Sigmoid colon (tissue), 7 donors: Measurements from ENCODE around the gene NEK5. TPM values are rescaled to one million over a fixed set of nuclear protein-coding genes. Genes with fewer than 3 reads are reported as not detected.

Experiments used
- DNase-seq: peaks from one replicate; pipeline ENCODE4 v3.0.0-alpha.2; 2019
- H3K27ac ChIP-seq, 4 donors: fragments of 200-600 bp; sonication (generic); one replicate each; pipeline ENCODE4 v1.5.1; 2016 to 2019; ENCODE audit warnings: mild to moderate bottlenecking in 1 of 4
- H3K27me3 ChIP-seq, 3 donors: fragments of 200-600 bp; sonication (generic); one replicate each; pipeline ENCODE4 v1.5.1; 2019; ENCODE audit warnings: mild to moderate bottlenecking in 1 of 3
- H3K36me3 ChIP-seq, 4 donors: fragments of 200-600 bp; sonication (generic); one replicate each; pipeline ENCODE4 v1.5.1; 2016 to 2019
- H3K4me1 ChIP-seq, 4 donors: fragments of 200-600 bp; sonication (generic); one replicate each; pipeline ENCODE4 v1.5.1; 2017 to 2019
- H3K4me3 ChIP-seq, 4 donors: fragments of 200-600 bp; sonication (generic); one replicate each; pipeline ENCODE4 v1.5.1; 2017 to 2019; ENCODE audit warnings: mild to moderate bottlenecking in 2 of 4, moderate library complexity in 1 of 4
- H3K9me3 ChIP-seq, 4 donors: fragments of 200-600 bp in 3 of 4; sonication (generic) in 3 of 4; one replicate each; pipeline versions ENCODE4 v1.5.1 to v1.6.1; 2013 to 2019
- EP300 ChIP-seq, 4 donors: sonication (generic); formaldehyde crosslinking; IDR thresholded peaks; one replicate each; pipeline ENCODE4 v1.6.1; 2017; ENCODE audit warnings: antibody characterized with exemption in 4 of 4
- POLR2A ChIP-seq, 2 donors: fragments of 450-650 bp; IDR thresholded peaks; one replicate each; pipeline ENCODE4 v1.6.1; 2016; ENCODE audit warnings: antibody characterized with exemption in 2 of 2, mild to moderate bottlenecking in 2 of 2, moderate library complexity in 2 of 2
- POLR2AphosphoS5 ChIP-seq, 4 donors: sonication (generic); formaldehyde crosslinking; IDR thresholded peaks; one replicate each; pipeline ENCODE4 v1.6.1; 2017; ENCODE audit warnings: antibody characterized with exemption in 4 of 4
- WGBS, 2 donors: extraction: QIAGEN DNeasy Blood & Tissue Kit; methylation state at CpG; one replicate each; pipeline ENCODE4 v1.1.7; 2013; 5-methylcytosine and 5-hydroxymethylcytosine counted together
- intact Hi-C: fragments of 100-400 bp; cut with DNase I; formaldehyde crosslinking; loops from one replicate; pipeline ENCODE4 v1.15.1; 2023
- polyA plus RNA-seq, 3 donors: library from polyadenylated mRNA; stranded (reverse); fragments of 200-250 nt; gene quantifications; one replicate each; pipeline ENCODE4 v1.2.3, GENCODE V29; 2013
- total RNA-seq, 4 donors: library from RNA; depleted of rRNA; stranded (reverse); fragments of >200 nt; gene quantifications; one replicate each; pipeline ENCODE4 v1.1.0, GENCODE V29; 2016
- TF ChIP-seq, protein P1 (sequence below), 4 experiments: fragments of 450-650 bp in 3 of 4; fragments of 200-600 bp in 1 of 4; IDR thresholded peaks; one replicate each; pipeline ENCODE4 v1.5.1; 2016 to 2019; ENCODE audit warnings: antibody characterized with exemption in 4 of 4, mild to moderate bottlenecking in 3 of 4, moderate library complexity in 2 of 4
- donor health status: healthy with polysubstance abuse.
- donor health status: Bipolar disorder and iron deficiency.
- donor health status: healthy.

Gene NEK5
- total and polyA plus RNA-seq, 7 donors: 0.17 to 0.83 (median 0.33) TPM; not detected in 2

GRCh38 chr13:52161181-52161646 is 32.3 kb upstream of the NEK5 start:
- Histone ChIP-seq H3K27ac (no peak overlapping the region), H3K36me3 (peaks cover 0 to 11% (median 0%) of the 10 kb centered on the region in 4 donors), H3K9me3 (no peaks in the 10 kb centered on the region), H3K4me1 (peaks cover 0 to 12% (median 9%) of the 10 kb centered on the region in 4 donors), H3K4me3 (no peak overlapping the region), H3K27me3 (no peaks in the 10 kb centered on the region)
- no peak for DNase-seq
- no peak for TF ChIP-seq POLR2AphosphoS5 (IDR thresholded peaks at IDR 0.05)
- TF ChIP-seq, protein P1, sequence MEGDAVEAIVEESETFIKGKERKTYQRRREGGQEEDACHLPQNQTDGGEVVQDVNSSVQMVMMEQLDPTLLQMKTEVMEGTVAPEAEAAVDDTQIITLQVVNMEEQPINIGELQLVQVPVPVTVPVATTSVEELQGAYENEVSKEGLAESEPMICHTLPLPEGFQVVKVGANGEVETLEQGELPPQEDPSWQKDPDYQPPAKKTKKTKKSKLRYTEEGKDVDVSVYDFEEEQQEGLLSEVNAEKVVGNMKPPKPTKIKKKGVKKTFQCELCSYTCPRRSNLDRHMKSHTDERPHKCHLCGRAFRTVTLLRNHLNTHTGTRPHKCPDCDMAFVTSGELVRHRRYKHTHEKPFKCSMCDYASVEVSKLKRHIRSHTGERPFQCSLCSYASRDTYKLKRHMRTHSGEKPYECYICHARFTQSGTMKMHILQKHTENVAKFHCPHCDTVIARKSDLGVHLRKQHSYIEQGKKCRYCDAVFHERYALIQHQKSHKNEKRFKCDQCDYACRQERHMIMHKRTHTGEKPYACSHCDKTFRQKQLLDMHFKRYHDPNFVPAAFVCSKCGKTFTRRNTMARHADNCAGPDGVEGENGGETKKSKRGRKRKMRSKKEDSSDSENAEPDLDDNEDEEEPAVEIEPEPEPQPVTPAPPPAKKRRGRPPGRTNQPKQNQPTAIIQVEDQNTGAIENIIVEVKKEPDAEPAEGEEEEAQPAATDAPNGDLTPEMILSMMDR (IDR thresholded peaks at IDR 0.05): no peak
- TF ChIP-seq POLR2A (IDR thresholded peaks at IDR 0.05): no peak
- no peak for TF ChIP-seq EP300 (IDR thresholded peaks at IDR 0.05)
- 18 to 71% methylated on average over 3 of the region's 3 CpGs for WGBS, 2 donors
- intact Hi-C loops: no loop called here

DNA sequence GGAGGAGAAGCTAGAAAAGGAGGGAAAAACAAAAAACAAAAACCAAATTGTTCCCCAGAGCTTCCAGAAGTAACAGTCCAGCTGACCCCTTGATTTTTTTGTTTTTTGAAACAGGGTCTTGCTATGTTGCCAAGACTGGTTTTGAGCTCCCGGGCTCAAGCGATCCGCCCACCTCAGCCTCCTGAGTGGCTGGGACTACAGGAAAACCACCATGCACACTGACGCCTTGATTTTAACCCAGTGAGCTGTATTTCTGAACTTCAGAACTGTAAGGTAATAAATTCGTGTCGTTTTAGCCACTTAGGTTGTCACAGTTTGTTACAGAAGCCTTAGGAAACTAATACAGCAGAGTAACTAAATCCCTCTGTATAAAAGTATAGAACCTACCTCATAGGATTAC is 31.6 kb upstream of the NEK5 start:
- intact Hi-C loops: no loop called here
- no peak overlapping the region for H3K4me3 ChIP-seq
- 19 to 37% methylated on average over 6 of the region's 6 CpGs for WGBS, 2 donors
- H3K9me3 ChIP-seq: no peaks in the 10 kb centered on the region
- DNase-seq: no peak
- H3K4me1 ChIP-seq: peaks cover 0 to 12% (median 9%) of the 10 kb centered on the region in 4 donors
- H3K27ac ChIP-seq: no peak overlapping the region
- peaks cover 0 to 4% (median 0%) of the 10 kb centered on the region in 4 donors for H3K36me3 ChIP-seq
- TF ChIP-seq, protein P1 (IDR thresholded peaks at IDR 0.05): no peak
- TF ChIP-seq EP300 (IDR thresholded peaks at IDR 0.05): no peak
- TF ChIP-seq POLR2A (IDR thresholded peaks at IDR 0.05): no peak
- TF ChIP-seq POLR2AphosphoS5 (IDR thresholded peaks at IDR 0.05): no peak
- no peaks in the 10 kb centered on the region for H3K27me3 ChIP-seq

DNA sequence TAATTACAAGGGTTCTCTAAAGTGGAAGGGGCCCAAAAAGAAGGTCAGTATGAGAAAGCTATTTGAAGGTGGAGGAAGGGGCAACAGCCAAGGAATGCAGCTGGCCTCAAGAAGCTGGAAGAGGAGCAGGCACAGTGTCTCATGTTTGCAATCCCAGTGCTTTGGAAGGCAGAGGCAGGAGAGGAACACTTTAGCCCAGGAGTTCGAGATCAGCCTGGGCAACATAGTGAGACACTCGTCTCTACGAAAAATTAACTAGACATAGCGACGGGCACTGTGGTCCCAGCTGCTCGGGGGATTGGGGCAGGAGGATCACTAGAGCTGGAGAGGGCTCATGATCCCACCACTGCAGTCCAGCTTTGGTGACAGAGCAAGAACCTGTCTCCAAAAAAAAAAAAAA is 31.2 kb upstream of the NEK5 start:
- WGBS, 2 donors: 96% methylated on average over 6 of the region's 6 CpGs

GRCh38 chr13:52159159-52159982 is 30.5 kb upstream of the NEK5 start, which contains the start of gene NEK3:
TSS of gene NEK3 (minus strand) at chr13:52159597. CDS start at chr13:52156191, 3,406 bp downstream.
- H3K27ac ChIP-seq: peak within 1 kb of the TSS; percentile 82 to 90 (median 87)
- H3K36me3 ChIP-seq: no peaks in the 10 kb centered on the region
- peaks cover 0 to 12% (median 9%) of the 10 kb centered on the region in 4 donors for H3K4me1 ChIP-seq
- H3K4me3 ChIP-seq: peak within 1 kb of the TSS; percentile 73 to 86 (median 78)
- TF ChIP-seq, protein P1 (IDR thresholded peaks at IDR 0.05): no peak
- TF ChIP-seq POLR2AphosphoS5 (IDR thresholded peaks at IDR 0.05): peak in 2 of 4 donors; percentile 6 to 50
- no peak for TF ChIP-seq POLR2A (IDR thresholded peaks at IDR 0.05)
- WGBS, 2 donors: 1 to 3% methylated on average over 74 of the region's 74 CpGs
- no peaks in the 10 kb centered on the region for H3K27me3 ChIP-seq
- intact Hi-C loops: loop anchor here (5.0 kb wide), 1 partner anchor 33 kb away; no protein-coding TSS in a partner anchor
- peak; percentile 83 for DNase-seq
- no peaks in the 10 kb centered on the region for H3K9me3 ChIP-seq

More for the DNA sequence above, 31.2 kb upstream of the NEK5 start:
- H3K4me3 ChIP-seq: peak overlapping the region in 2 of 4 donors; percentile 73 to 76
- TF ChIP-seq EP300 (IDR thresholded peaks at IDR 0.05): no peak
- TF ChIP-seq, protein P1 (IDR thresholded peaks at IDR 0.05): no peak
- TF ChIP-seq POLR2AphosphoS5 (IDR thresholded peaks at IDR 0.05): no peak
- TF ChIP-seq POLR2A (IDR thresholded peaks at IDR 0.05): no peak
- peaks cover 0 to 12% (median 9%) of the 10 kb centered on the region in 4 donors for H3K4me1 ChIP-seq
- no peaks in the 10 kb centered on the region for H3K9me3 ChIP-seq
- intact Hi-C loops: no loop called here
- no peaks in the 10 kb centered on the region for H3K27me3 ChIP-seq
- no peak for DNase-seq
- H3K36me3 ChIP-seq: no peaks in the 10 kb centered on the region
- peak overlapping the region in 2 of 4 donors; percentile 82 to 90 for H3K27ac ChIP-seq
